GM12801 (cell line): Measurements from ENCODE around the gene BICRA.

ENCODE experiments used
- CTCF ChIP-seq: IDR thresholded peaks from one replicate; pipeline ENCODE4 v1.5.1; 2011; ENCODE audit warnings: control low read depth; ENCODE audit not compliant: insufficient read length; ENCODE audit errors: extremely low read depth

Gene BICRA

DNA sequence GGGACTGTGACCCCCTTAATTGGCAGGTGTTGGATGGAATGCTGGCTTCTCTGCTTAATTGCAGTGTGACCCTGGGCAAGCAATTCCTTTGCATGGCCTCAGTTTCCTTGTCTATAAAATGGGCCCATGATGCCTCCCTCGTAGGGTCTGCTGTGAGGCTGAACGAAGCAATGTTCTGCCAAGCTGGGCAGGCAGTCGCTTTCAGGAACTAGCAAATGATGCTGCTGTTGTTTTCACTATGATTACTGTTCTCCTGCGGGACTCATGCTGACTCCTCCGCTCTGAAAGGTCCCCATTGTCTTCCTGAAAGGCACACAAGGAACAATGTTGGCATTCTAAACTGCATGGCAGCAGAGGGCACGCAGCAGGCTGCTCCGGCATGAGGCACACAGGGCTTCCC, 6.8 kb downstream of the BICRA start:
- no peak for TF ChIP-seq CTCF

DNA sequence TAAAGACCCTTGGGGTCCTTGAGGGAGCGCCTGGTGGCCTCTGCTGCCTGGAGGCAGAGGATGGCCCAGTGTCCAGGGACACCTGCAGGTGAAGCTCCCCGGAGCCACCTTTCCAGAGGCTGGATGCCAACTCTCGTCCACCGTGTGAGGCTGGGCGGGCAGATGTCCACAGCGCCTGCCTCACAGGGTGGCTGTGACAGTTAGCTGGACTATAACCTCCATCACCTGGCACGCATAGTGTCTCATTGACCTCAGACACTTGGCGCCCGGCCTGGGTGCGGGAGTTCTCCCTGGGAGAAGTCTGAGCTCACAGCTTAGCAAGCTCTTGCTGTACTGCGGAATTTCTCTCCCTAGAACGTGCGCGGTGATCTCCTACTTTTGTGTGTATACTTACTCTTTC, 9.8 kb downstream of the BICRA start:
- TF ChIP-seq CTCF = no peak

- no peak for TF ChIP-seq CTCF
Measured at GRCh38 chr19:47619763-47620162, 10.8 kb downstream of the BICRA start.

DNA sequence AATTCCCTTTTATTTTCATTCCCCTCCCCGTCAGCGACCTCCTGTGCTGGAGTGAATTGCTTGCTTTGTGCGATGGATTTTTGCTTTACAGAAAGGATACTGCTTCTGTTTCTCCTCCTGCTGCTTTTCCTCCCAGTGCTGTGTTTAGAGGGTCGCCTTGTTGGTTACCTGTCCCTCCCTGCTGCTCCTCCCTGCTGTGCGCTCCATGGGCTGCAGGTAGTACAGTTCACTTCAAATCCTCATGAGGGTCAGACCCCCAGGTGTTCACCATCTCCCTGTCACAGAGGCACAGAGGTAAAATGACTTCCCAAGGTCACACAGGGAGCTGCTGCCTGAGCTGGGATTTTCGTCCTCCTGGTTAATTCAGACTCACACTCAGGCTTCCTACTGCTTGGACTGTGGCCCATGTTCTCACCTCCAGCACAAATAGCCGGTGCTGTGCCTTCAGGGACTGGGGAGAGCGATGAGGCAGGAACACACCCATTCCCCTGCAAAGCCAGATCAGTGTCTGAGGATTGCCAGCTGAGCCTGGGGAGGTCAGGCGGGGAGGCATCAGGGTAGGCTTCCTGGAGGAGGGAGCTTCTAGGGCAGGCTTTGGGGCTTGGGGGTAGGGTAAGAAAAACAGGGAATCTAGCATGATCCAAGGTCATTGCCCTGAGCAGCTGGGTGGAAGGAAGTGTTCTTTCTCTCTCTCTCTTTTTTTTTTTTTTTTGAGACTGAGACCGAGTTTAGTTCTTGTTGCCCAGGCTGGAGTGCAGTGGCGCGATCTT, 14.4 kb downstream of the BICRA start:
- TF ChIP-seq CTCF = no peak

DNA sequence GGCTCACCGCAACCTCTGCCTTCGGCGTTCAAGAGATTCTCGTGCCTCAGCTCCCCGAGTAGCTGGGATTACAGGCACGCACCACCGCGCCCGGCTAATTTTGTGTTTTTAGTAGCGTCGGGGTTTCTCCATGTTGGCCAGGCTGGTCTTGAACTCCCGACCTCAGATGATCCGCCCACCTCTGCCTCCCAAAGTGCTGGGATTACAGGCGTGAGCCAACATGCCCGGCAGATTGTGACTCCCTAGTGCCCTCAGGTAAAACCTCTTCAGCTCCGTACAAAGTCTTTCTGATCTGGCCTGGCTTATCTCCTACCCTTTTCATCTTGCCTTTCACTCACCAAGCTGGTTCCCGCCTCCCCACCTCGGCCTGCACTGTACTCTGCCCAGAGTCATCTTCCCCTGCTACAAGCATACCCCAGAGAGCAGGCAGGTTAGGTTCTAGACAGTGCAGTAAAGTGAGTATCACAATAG, 15.0 kb downstream of the BICRA start:
- no peak for TF ChIP-seq CTCF

GRCh38 chr19:47625650-47626049, 16.7 kb downstream of the BICRA start:
- TF ChIP-seq CTCF = no peak

DNA sequence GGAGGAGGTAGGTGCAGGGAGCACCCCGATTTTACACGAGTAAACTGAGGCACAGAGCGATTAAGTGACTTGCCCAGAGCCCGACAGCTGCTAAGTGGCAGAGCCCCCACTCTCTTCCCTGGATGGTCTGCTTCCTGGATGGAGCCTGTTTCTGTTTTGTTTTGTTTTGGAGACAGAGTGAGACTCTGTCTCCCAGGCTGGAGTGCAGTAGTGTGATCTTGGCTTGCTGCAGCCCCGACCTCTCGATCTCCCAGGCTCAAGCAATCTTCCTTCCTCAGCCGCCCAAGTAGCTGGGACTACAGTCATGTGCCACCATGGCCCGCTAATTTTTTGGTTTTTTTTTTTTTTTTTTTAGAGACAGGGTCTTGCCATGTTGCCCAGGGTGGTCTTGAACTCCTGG, 17.3 kb downstream of the BICRA start:
- no peak for TF ChIP-seq CTCF
